GM21526 (cell line): ENCODE results near the gene RALGAPA2.

ENCODE experiments used
- ATAC-seq: cut with Tn5 transposase; IDR thresholded peaks from one replicate; pipeline ENCODE4 v1.9.1; 2021; ENCODE audit warnings: moderate library complexity; ENCODE audit not compliant: unreplicated experiment, low FRiP score

The RALGAPA2 gene

GRCh38 chr20:20687319-20687718 is 25.1 kb downstream of the RALGAPA2 start:
- ATAC-seq = no peak

GRCh38 chr20:20685635-20686034 is 26.8 kb downstream of the RALGAPA2 start:
- no peak for ATAC-seq

- no peak for ATAC-seq
These were observed 28.7 kb downstream of the RALGAPA2 start for GRCh38 chr20:20683481-20684321.

GRCh38 chr20:20683020-20683419 is 29.4 kb downstream of the RALGAPA2 start:
- ATAC-seq = no peak

GRCh38 chr20:20680991-20681508 is 31.4 kb downstream of the RALGAPA2 start:
- ATAC-seq = no peak

GRCh38 chr20:20679316-20679715 is 33.1 kb downstream of the RALGAPA2 start:
- ATAC-seq = no peak

- ATAC-seq = no peak
These were observed 35.3 kb downstream of the RALGAPA2 start for GRCh38 chr20:20677186-20677585.

- ATAC-seq = peak; percentile 100
These were observed 43.8 kb downstream of the RALGAPA2 start for GRCh38 chr20:20668639-20669038.

GRCh38 chr20:20666359-20666758 is 46.1 kb downstream of the RALGAPA2 start:
- ATAC-seq = no peak

GRCh38 chr20:20665606-20666332 is 46.7 kb downstream of the RALGAPA2 start:
- no peak for ATAC-seq

- peak; percentile 45 for ATAC-seq
These were observed 47.5 kb downstream of the RALGAPA2 start for GRCh38 chr20:20664795-20665589.

GRCh38 chr20:20663841-20664240 is 48.6 kb downstream of the RALGAPA2 start:
- no peak for ATAC-seq

- ATAC-seq = no peak
These were observed 53.5 kb downstream of the RALGAPA2 start for GRCh38 chr20:20658871-20659431.

GRCh38 chr20:20658123-20658522 is 54.3 kb downstream of the RALGAPA2 start:
- no peak for ATAC-seq

GRCh38 chr20:20657092-20657491 is 55.4 kb downstream of the RALGAPA2 start:
- no peak for ATAC-seq

GRCh38 chr20:20655883-20656282 is 56.6 kb downstream of the RALGAPA2 start:
- ATAC-seq = no peak

GRCh38 chr20:20649945-20650344 is 62.5 kb downstream of the RALGAPA2 start:
- ATAC-seq = no peak

- ATAC-seq = no peak
These were observed 68.5 kb downstream of the RALGAPA2 start for GRCh38 chr20:20643927-20644326.

GRCh38 chr20:20641783-20642182 is 70.7 kb downstream of the RALGAPA2 start:
- ATAC-seq = no peak

GRCh38 chr20:20638878-20639277 is 73.6 kb downstream of the RALGAPA2 start:
- ATAC-seq = no peak
